Measurements from ENCODE around the gene CISH.

GRCh38 chr3:50600841-50601591 lies 10.6 kb downstream of the CISH start:
- TF ChIP-seq CTCF (conservative IDR thresholded peaks at IDR 0.05) (no peak), EZH2 (IDR thresholded peaks at IDR 0.05; ENCODE audit: low read depth) (no peak)
